Renal pelvis (tissue), 4 donors: ENCODE data around the gene CAPZA1. TPM values are rescaled to one million over a fixed set of nuclear protein-coding genes. Genes with fewer than 3 reads are reported as not detected.
"Not testable (repeated sequence)": the region's sequence is repeated elsewhere in the genome, so short reads cannot be mapped to it uniquely, and the experiment has no call there.

ENCODE experiments used
- DNase-seq: peaks from one replicate; pipeline ENCODE4 v3.0.0-alpha.2; 2013
- polyA plus RNA-seq, 3 donors: library from polyadenylated mRNA; unstranded; fragments of 120-200 nt; gene quantifications; one replicate each; pipeline ENCODE4 v1.2.1, GENCODE V29; 2013; ENCODE audit not compliant: insufficient read length in 3 of 3

The CAPZA1 gene
- polyA plus RNA-seq, 3 donors, result 127 to 128 (median 128) TPM

DNA sequence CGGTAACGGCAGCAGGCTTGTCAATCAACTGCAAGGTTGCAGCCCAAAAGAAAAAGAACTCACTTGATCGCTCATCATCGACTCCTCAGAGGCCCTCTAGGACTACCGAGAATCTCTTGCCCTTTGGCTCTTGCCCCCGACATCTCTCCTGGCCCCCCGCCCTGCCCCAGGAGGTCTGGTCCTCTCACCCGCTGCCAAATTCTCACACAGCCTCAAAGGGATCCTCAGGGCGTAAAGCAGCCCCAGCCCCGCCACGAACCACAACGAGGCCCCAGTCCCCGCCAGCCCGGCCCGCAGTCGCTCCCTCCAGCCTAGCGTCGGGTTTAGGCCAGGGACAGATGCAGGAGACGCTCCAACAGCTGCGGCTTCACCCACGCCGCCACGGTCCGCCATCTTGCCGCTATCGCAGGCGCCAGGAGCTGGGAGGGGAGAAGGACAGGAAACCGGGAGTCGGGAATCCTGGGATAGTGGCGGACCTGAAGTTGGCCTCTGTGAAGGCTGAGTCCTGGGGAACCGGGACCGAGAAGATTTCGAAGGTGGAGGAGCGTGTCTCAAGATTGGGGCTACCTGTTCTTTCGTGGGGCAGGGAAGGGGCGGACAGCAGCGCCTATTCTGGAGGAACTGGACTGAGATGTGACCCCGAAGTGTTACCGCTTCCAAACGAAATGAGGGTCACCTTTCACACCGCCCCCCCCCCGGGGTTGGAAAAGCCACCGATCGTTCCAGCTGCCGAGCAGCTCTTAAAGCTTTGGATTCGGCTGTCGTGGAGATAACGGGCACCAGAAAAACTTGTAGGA is 713 bp upstream of the CAPZA1 start, which contains the start of gene ST7L:
Gene ST7L (minus strand): TSS at position 421 of the 797 bp plus-strand sequence. CDS start 28 bp downstream, at position 393.
- DNase-seq, result peak; percentile 68

DNA sequence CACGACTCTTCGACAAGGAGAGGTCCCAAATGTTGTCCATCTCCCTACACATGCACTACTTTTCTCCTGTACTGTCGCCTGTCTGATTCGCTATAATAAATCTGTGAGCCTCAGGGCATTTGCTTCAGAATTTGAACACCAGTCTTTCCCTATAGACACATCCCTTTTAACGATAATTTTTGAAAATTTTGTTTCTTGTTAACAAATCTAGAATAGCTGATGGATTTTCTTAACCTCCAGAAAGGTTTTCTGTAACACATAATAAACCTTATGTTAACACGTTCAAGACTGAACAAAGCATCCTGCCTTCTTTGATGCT is 704 bp downstream of the CAPZA1 start:
- no peak for DNase-seq

GRCh38 chr1:112624493-112624892 is 4.9 kb downstream of the CAPZA1 start:
- DNase-seq, result not testable (repeated sequence)

DNA sequence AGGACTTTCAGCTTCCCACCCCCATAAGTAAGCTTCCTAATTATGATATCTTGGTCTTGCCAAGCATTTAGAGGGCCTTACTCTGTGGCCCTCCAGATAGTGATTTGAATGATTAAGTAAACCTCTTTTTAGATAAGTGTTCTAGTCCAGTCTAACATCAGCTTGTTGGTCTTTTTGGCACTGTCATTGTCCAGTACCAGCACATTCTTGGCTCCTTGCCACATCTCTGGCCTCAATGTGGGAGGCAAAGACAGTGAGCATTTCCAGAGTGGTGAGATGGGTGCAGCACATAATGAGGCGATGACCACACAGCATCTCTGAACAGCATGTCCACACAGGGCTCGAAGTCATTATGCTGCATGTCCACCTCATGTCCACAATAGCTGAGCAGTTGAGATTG is 6.1 kb downstream of the CAPZA1 start:
- no peak for DNase-seq

DNA sequence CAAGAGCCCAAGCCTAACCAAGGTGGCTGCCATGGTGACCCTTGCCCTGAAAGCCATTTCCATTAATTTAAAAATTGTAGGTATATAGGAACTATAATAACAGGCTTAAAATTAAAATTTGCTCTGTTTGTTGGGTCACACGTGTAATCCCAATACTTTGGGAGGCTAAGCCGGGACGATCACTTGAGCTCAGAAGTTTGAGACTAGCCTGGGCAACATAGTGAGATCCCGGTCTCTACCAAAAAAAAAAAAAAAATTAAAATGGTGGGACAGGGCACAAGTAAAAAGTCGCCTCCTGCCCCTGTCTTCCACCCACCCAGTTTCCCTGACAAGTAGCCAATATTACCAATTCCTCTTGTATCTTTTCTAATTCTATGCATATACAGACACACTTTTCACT is 6.6 kb downstream of the CAPZA1 start:
- DNase-seq, result no peak

DNA sequence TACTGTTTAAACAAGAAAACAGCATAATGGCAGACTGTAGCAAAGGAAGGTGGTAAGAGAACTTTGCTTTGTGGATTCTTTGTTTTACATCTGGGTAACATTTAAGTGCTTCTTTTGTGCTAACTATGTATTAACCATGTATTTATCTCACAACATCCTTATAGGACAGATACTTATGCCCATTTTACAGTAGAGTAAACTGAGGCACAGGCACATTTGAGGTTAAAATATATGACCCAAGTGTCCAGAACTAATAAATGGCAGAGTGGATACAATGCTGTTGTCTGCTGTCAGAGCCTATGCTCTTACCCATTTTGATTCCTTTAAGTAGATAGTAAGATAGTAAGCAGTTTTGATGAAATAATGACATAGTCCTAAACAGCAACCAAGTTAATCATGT is 7.3 kb downstream of the CAPZA1 start:
- DNase-seq, result no peak

DNA sequence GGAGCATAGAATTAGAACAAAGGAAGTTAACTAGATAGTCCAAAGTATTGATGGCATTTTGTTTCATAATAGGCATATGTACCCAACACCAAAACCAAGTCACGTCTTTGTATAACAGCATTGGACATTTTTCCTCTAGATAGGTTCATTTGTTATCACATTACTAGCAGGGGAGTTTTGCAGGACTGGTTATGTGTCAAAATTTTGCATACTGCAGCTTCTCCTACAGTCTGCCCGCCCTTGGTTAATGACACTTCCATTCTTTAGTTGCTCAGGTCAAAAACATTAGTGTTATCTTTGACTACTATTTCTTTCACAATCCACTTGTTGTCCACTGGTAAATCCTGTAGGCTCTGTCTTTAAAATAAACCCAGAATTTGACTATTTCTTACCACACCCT is 8.9 kb downstream of the CAPZA1 start:
- DNase-seq, result no peak

- DNase-seq, result no peak
Measured at GRCh38 chr1:112629256-112629655, 9.6 kb downstream of the CAPZA1 start.

- DNase-seq, result no peak
Measured at GRCh38 chr1:112633628-112634027, 14.0 kb downstream of the CAPZA1 start.

DNA sequence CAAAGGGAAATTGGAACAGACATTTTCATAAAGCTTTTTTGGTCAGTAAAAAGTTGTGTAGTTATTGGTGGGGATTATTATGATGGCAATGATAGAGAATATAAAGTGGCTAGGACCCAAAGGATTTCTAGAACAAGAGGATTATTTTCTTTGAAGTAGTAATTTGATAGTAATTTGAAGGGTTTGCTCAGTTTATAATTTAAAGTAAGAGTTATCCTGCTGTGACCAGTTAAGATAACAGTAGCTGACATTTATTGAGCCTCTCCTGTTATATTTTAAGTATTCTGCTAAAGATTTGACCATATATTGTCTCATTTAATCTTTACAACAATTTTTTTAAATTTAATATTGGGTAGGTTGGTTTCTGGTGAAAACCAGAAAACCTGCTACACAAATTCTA is 14.7 kb downstream of the CAPZA1 start:
- DNase-seq, result no peak

DNA sequence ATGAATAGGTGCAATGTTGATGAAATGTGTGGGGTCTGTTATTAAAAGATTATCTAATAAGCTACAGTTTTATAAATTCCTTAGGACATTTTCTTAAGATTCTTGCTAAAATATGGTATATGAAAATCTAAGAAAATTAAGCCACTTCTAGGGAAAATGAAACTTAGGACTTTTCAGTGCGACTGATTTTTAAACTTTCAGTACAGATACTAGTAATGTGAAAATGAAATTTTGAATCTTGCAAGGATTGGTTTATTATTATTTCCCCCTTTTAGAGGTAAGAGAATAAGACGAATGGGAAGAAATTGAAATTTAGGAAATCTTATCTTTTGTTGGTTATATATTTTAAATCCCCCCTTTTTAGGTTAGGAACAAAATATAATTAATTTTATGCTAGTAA is 16.4 kb downstream of the CAPZA1 start:
- no peak for DNase-seq

GRCh38 chr1:112636597-112637253 is 17.1 kb downstream of the CAPZA1 start:
- no peak for DNase-seq

GRCh38 chr1:112637254-112638109 is 17.9 kb downstream of the CAPZA1 start:
- DNase-seq, result no peak

DNA sequence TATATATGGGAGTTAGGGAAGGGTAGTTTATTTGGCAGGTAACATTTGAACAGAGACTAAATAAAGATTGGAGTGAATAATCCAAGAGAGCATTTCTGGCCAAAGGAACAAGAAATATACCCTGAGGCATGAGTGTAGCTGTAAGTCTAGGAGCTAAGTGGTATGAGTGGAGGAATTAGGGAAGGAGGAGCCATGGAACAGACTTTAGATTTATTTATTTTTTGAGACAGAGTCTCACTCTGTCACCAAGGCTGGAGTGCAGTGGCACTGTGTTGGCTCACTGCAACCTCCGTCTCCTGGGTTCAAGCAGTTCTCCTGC is 18.4 kb downstream of the CAPZA1 start:
- DNase-seq, result no peak

DNA sequence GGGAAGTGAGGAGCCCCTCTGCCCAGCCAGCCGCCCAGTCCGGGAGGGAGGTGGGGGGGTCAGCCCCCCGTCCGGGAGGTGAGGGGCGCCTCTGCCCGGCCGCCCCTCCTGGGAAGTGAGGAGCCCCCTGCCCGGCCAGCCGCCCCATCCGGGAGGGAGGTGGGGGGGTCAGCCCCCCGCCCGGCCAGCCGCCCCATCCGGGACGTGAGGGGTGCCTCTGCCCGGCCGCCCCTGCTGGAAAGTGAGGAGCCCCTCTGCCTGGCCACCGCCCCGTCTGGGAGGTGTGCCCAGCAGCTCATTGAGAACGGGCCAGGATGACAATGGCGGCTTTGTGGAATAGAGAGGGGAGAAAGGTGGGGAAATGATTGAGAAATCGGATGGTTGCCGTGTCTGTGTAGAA is 20.8 kb downstream of the CAPZA1 start:
- not testable (repeated sequence) for DNase-seq

GRCh38 chr1:112643080-112643479 is 23.4 kb downstream of the CAPZA1 start:
- DNase-seq, result no peak

DNA sequence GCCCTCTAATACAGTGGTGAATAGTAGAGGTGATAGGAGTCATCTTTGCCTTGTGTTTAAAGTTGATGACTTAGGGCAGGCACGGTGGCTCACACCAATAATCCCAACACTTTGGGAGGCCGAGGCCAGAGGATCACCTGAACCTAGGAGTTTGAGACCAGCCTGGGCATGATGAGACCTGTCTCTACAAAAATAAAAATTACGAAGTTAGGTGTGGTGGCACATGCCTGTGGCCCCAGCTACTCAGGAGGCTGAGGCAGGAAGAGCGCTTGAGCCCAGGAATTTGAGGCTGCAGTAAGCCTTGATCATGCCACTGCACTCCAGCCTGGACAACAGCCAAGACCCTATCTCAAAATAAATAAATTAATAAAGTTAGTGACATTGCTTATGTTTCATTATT is 26.6 kb downstream of the CAPZA1 start:
- no peak for DNase-seq

DNA sequence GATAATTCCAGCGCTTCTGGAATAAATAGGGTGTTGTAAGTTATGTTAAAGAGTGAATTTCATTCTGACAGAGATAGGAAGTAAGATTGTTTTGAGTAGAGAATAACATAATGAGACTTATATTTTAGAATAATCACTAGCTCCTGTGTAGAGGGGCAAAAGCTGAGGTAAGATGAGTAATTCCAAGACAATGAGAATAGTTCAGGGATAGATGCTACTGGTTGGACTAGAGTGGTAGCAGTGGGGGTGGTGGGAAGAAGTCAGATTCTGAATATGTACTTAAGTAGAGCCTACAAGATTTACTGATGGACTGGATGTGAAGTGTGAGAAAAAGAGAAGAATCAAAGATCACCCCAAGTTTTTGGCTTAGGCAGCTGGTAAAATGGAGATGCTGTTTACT is 31.6 kb downstream of the CAPZA1 start:
- no peak for DNase-seq

DNA sequence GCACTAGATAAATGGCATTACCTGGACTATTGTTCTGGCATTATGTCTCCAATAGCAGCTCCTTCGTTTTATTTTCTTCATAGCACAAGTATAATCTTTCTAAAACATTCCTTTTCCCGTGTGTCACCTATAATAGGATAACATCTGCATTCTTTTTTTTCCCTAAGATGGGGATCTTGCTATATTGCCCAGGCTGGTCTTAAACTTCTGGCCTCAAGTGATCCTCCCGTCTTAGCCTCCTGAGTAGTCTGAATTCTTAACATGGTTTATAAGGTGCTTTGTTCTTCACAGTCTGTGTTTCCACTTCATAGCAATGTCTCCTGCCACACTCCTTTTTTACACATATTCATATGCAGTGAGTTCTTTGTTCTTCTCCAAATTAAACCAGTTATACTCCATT is 46.2 kb downstream of the CAPZA1 start:
- no peak for DNase-seq

- DNase-seq, result no peak
Measured at GRCh38 chr1:112666946-112667345, 47.3 kb downstream of the CAPZA1 start.

GRCh38 chr1:112672009-112672408 is 52.4 kb downstream of the CAPZA1 start:
- no peak for DNase-seq

- DNase-seq, result no peak
Measured at GRCh38 chr1:112672842-112673241, 53.2 kb downstream of the CAPZA1 start.
